Fibroblast of upper back skin (primary cell): ENCODE measurements around the gene CD82.

Source experiments
- DNase-seq: peaks from one replicate; pipeline ENCODE4 v3.0.0-alpha.2; 2013

The CD82 gene, protein sequence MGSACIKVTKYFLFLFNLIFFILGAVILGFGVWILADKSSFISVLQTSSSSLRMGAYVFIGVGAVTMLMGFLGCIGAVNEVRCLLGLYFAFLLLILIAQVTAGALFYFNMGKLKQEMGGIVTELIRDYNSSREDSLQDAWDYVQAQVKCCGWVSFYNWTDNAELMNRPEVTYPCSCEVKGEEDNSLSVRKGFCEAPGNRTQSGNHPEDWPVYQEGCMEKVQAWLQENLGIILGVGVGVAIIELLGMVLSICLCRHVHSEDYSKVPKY

DNA sequence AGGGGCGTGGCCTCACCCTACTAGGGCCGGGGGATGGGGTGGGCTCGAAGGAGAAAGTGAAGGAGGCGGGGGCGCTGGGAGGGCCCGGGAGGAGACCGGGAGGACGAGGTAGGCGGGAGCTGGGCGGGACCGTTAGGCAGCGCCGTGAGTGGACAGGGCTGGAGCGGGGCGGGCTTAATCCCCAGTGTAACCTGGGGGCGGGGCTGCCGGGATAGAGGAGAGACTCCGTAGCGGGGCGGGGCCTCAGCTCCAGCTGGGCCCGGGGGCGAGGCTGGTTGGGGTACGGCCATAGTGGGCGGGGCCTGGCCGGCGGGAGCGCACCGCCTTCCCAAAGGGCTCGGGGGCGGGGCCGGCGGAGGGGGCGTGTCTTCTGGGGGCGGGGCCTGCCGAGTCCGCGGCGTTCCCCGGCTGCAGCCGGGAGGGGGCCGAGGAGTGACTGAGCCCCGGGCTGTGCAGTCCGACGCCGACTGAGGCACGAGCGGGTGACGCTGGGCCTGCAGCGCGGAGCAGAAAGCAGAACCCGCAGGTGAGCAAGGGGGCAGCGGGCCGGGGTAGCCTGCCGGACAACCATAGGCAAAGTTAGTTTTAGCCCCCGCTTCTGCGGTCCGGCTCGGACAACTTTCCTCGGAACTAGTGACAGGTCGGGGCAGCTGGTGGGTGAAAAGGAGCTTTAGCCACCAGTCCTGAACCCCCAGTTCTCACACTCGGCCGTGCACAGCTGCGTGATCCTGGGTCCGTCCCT lies at the start of gene CD82:
TSS of gene CD82 (plus strand) at position 453 of the 742 bp plus-strand sequence. CDS start 29,000 bp downstream, outside the sequence.
- peak; percentile 99 for DNase-seq

DNA sequence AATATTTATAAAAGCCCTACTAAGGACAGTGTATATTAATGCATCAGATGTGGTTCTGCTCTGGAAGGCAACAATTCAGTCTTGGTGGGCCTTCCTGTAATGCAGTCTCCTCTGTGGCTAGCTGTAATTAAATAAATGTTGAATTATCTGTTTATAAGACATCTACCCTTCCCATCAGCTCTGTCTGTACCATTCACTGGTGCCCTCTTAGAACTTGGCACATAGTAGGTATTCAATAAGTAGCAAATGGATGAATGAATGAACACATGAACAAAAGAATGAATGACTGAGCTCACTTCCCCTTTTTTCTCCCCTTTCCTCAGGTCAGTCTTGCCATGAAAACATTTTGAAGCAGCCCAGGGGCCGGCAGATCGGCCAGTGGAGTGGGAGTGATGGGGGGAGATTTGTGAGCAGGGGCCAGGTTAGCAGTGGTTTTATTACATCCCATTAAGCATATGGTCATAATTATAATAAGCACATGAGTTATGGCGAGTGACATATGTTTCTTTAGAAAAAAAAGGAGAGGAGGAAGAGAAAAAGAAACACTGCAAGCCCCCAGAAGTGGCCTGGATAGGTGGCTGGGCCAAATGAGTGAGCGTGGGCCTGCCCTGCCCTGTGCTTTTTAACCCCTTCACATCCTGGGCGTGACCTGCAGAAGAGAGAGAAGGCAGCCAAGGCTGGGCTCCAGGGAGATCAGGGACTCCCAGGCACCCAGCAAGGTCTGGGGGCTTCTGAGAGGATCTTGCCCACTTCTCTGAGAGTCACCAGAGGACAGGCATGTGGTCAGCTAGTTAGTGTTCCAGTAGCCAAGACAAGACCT lies 48.6 kb upstream of the CD82 start:
- DNase-seq = no peak

DNA sequence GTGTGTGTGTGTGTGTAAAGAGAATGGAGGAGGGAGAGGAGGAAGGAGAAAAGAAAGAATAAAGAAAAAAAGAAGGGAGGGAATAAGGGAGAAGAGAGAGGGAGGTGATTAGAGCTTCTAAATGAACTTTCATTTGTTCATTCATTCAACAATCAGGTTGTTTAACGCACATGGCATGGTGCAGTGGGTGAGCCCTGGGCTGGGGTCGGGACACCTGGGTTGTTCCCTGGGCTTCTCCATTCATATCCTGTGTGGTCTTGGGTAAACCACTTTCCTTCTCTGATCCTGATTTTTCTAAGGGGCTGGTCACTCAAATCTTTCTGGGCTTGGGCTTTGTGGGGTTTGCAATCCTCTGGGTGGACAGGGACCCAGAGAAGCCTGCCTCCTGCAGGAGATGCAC lies 47.9 kb upstream of the CD82 start:
- DNase-seq = no peak

DNA sequence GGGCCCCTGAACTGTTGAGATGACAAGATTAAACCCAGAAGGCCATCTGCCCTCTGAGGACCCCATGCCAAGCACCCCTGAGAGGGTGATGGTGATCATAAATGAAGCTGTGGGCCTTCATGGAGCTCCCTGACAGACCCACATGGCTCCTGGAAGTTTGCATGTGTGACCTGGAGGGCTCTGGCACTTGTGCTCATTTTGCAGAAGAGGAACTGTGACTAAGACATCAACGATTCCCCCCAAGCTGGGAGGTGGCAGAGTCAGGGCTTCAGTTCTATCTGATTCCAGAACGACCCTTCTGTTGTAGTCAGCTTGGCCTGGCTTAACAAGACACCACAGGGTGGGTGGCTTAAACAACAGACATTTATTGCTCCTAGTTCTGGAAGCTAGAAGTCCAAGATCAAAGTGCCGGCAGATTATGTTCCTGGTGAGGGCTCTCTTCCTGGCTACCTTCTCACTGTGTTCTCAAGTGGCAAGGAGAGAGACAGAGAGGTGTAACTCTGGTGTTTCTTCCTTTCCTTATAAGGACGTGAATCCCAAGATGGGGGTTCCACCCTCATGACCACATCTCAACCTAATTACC lies 46.4 kb upstream of the CD82 start:
- no peak for DNase-seq

DNA sequence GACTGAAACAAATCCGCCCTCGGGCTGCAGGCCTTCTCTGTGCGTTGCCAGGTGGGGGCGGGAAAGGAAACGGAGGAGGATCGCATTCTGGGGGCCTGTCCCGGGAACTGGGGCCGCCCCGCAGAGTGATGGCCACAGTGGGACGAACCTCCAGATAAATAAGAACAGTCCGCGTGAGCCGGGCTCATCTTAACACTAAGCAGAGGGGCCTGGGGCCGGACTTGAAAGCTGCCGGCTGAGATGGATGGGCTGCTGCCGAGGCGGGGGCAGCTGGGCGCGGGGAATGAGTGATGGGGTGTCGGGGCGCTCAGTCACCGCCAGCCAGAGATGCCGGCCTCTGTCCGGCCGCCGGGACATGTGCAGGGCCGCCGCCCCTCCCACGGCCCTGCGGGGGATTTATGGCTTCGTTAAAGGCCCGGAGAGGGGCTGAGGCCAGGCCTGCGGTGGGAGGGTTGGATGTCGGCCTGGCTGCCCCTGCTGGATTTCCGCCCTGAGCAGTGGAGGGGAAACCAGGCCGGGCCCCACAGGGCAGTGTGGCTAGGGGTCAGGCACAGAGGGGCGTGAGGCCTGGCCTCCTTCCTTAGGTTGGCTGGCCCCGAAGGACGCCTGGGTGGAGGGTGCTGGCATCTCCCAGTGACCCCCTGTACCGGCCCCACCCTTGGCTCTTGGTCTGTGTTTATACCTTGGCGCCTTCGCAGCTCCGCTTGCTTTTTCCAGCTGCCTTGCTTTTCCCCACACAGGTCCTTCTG lies 45.3 kb upstream of the CD82 start:
- DNase-seq = no peak

DNA sequence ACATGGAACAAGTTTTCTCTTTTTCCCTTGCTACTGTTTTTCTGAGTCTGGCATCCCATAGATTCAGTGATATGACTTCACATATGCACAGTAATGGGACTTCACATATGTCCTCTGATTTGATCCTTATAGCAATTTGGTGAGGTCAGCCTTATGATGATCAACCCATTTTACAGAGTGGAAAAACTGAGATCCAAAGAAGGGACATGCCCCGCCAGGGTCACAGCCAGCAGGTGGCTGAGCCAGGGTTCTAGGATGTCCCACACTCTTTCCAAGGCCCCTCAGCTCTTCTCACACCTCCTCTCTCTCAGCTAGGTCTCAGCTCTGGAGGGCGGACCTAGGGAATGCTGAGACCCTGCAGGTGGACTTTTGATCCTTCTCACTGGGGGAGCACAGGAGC lies 44.3 kb upstream of the CD82 start:
- no peak for DNase-seq

DNA sequence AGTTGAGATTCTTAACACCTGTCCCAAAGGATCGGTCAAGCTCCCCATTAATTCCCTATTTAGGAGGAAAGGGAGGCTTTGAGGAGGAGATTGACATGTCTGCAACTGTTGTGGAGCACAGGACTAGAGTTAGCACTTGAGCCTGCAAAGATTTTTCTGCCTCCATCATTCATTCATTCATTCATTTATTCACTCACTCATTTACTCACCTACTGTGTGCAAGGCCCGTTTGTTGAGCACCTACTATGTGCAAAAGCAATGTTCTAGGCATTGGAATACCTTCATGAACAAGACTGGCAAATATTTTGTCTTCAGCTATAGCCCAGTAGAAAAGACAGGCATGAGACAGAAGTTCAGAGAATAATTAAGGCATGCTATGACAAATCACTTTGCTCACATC lies 43.2 kb upstream of the CD82 start:
- DNase-seq = no peak

DNA sequence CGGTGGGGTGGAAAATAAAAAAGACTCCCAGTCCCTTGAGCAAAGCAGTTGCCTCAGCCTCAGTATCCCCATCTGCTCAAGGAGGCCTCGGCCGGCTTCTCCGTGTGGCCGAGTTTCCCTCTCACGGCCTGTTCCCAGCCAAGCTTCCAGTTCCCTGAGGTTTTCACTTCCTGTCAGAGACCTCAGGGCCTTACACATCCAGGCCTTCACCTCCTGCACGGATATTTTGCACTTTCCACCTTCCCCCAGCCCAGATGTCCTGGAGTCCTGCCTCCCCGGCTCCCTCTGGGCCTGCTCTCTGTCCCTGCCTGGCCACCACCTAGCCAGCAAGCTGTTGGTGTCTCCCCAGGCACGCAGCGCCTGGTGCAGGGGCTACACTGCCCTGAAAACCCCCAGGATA lies 41.1 kb upstream of the CD82 start:
- no peak for DNase-seq

DNA sequence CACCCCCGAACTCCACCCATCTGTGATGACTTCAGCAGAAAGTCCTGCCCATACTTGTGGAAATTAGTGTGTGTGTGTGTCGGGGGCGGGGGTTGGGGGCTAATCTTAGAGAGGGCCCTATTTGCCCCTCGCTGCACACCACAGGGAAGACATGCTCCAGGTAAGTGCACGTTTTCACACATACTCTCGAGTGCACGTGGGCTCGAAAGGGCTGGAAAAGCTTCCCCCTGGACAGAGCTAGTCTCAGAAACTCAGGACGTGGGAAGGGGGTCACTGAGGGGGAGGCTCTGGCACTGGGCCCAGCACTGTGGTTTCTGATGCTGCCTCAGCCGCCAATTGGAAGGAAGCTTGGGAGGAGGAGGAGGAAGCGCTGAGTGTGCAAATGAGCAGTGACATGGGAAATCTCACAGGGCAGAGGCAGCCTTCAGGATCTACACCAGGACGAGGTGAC lies 40.7 kb upstream of the CD82 start:
- DNase-seq = peak; percentile 43

DNA sequence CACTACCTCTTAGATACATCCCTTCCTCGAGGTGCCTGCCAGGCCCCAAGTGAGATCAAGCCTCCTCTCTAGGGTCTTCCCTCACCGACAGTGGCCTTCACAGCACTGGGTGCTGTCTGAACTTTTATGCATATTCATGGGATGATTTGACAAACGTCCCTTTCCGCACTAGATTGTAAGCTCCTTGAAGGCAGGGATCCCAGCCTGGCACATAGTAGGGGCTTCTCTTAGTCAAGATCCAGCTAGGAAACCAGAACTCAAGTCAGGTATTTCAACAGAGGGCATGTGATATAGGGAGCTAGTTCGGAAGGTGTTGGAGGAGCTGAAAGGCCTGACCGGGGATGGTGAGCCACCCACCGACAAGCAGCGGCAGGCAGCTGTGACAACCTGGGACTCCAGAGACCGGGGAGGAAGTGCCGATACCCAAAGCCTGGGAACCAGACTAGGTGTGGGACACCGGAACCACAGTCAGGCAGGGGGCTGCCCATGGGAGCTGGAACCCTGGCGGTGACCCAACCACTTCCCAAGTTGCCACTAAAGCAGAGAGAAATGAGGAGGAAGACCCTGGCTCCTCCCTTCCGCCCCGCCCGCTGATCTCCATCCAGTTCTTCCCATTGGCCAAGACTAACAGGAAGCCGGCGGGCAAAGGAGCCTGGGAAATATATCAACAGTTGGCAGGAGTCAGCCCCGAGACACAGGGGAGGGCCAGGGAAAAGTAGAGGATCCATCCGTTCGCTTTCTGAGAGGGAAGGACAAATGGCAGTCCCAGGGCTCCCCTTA lies 39.8 kb upstream of the CD82 start:
- no peak for DNase-seq

DNA sequence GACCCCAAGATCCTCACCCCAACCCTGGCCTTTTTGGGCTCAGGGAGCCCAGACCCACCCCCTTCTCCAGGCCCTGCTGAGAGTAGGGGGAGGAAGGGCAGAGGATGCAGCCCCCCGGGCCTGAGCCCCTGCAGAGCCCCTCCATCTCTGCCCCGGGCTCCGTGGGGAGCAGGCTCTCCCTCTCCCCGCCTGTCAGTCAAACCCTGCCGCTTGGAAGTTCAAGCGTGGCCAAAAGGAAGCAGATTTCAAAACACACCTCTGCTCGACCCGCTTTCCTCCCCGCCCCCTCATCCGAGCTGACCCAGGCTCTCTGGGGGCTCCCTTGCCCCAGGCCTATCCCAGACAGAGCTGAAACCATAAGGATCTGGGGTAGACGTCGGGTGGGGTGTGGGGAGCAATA lies 39.0 kb upstream of the CD82 start:
- DNase-seq = no peak

DNA sequence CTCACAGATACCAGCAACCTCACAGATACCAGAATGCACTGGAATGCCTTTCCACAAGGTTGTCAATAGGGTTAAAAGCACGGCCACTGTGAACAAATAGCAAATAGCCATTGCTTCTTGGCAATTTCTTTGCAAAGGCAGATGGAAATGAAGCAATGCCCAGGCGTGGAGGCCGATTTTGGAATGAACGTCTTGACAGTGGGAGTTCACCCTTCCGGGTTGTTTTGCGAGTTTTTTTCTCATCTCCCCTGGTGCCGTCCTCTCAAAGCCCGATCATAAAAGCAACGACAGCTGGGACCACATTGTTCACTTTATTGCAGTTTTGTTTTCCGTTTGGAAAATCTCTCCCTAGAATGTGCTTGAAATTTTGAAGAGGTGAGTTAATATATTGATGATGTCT lies 38.0 kb upstream of the CD82 start:
- no peak for DNase-seq

DNA sequence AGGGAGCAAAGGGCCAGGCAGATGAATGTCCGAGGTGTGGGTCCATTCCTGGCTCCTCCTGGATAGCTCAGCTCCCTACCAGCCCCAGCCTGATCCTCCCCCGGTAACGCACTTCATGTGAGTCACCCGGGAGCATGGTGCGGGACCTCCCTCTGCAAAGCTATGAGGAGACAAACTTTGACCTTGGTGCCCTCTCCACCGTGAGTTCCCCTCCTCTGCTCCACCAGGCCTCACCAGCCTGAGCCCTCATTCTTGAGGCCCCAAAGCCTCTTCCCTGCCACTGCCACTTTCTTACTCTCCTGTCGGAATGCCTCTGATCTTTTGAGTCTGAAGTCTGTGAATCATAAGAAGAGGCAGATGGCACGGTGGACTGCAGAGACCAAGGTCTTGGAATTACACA lies 37.4 kb upstream of the CD82 start:
- no peak for DNase-seq

DNA sequence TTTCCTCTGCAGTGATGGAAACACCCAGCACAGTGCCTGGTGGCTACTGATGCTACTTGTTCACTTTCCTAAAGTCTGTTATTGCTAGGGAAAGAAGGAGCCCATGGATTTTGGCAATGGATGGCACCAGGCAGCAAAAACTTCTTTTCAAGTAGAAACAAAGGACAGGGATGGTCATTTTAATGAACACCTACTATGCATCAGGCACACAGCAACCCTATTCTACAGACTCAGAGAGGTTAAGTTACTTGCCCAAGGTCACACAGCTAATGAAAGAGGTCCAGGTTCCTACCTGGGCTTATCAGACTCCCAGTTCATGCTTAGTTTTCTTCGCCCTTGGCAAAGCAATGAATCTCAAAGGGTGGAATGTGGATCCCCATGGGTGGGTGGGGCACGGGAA lies 36.9 kb upstream of the CD82 start:
- DNase-seq = no peak

DNA sequence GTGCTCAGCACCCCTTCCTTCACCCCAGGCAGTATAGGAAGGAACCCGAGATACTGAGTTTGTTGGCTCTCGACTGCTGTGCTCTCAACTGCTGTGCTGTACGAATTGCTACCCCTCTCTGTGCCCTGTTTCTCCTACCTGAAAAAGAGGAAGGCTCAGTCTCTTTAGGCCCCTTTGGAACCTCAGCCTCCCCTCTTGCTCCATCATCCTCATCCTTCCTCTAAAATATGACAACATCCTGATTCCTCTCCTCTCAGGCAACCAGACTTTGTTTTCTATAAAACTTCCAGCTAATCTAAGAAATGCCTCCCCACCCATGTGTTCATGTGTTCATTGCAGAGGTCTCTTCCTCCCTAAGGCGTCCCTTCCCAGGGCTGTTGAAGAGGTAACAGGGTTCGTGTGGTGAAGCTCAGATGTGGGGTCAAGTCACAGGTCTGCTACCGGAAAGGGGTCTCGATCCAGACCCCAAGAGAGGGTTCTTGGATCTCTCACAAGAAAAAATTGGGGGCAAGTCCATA lies 35.5 kb upstream of the CD82 start:
- no peak for DNase-seq

DNA sequence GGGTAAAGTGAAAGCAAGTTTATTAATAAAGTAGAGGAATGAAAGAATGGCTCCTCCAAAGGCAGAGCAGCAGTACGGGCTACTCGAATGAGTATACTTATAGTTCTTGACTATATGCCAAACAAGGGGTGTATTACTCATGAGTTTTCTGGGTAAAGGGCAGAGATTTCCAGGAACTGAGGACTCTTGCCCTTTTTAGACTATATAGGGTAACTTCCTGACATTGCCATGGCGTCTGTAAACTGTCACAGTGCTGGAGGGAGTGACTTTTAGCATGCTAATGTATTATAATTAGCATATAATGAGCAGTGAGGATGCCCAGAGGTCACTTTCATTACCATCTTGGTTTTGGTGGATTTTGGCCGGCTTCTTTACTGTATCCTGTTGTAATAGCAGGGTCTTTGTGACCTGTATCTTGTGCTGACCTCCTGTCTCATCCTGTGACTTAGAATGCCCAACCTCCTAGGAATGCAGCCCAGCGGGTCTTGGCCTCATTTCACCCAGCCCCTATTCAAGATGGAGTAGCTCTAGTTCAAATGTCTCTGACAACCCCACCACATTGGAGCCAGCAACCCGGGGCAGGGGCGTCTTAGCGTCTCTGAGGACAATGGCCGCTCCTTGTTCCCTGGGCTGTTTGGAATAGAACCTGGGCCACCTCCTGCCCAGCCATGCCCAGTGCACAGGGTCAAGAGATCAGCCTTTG lies 34.9 kb upstream of the CD82 start:
- DNase-seq = peak; percentile 46

DNA sequence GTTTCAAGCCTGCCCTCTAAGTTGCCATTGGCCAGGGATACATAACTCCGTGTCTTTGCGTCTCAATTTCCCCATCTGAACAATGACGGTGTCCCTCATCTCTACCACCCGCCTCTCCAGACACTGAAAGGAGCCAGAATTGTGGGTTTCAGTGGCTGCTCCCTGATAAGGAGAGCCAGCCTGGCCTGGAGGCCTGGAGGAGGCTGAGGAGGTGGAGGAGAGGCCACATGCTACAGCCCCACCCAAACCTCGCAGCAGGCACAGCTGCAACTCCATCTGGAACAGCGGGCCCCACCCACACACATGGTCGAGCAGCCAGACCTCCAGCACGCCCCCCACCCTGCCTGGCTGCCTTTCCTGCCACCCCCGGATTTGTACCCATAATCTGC lies 34.4 kb upstream of the CD82 start:
- no peak for DNase-seq

DNA sequence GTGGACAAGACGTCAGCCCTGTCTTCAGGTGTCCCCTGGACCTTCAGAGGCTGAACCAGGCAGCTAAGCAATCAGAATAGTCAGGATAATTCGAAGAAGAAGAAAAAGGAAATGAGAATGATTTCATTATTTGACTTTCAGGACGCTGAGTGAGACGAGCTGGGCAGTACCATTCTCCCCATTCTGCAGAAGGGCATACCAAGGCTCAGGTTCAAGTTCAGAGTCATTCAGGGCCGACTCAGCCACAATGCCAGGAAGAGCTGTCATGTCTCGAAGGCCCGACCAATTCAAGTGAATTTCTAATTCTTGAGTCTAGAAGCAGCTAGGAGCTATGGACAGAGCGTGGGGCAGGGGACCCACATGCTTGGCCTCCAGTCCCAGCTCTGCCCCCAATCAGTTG lies 33.8 kb upstream of the CD82 start:
- no peak for DNase-seq

DNA sequence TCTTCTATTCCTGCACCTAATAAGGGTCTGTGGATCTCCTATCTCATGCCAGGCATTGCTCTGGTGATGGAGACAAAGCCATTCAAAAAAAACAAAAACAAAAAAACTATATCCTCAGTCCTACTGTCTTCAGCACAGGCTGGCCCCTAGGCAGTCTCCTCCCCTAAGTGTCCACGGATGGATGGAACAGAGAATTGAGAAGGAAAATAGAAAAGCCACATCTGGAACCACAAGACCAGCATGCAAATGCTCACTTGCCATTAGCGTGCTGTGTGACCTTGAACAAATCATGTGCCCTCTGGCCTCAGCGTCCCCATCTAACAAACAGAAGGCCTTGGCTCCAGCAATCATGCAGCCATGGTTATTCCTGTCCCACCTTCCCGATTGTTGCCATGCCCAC lies 32.7 kb upstream of the CD82 start:
- DNase-seq = no peak

DNA sequence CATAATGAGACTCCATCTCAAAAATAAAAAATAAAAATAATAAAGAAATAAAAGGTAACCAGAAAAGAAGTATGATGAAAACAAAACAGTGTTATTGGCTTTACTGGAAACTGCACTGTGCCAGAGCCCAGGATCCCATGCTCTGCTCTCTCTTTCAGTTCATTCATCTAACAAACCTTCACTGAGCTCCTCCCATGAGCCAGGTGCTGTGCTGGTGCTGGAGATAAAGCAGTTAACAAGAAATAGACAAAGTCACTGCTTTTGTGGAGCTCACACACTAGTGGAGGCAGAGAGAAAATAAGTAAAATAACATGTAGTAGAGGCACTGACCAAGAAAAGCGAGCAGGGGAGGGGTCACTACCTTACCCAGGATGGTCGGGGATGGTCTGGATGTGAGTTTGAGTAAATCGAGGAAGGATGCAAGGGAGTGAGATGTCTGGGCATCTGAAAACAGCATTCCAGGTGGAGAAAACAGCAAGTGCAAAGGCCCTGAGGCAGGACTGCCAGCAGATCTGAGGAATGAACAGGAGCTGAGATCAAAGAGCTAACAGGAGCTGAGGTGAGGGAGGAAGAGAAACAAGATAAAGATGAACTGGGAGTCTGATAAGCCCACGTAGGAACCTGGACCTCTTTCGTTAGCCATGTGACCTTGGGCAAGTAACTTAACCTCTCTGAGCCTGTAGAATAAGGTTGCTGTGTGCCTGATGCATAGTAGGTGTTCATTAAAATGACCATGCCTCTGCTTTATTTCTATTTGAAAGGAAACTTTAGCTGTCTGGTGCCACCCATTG lies 31.3 kb upstream of the CD82 start:
- DNase-seq = no peak
